ENCODE measurements around the gene KCNK7. TPM values are rescaled to one million over a fixed set of nuclear protein-coding genes. Genes with fewer than 3 reads are reported as not detected.

KCNK7 gene
- total RNA-seq, 1 donor from 2014 or later = 1.1 TPM

- TF ChIP-seq CTCF (IDR thresholded peaks at IDR 0.05) = no peak
- H3K9me3 Mint-ChIP-seq = no peaks in the 10 kb centered on the region
- ChIA-PET POLR2A (interaction anchor here (0.5 to 5.7 kb wide), 16 partner anchors 17 to 460 kb away, joined by 3 to 112 read pairs (median 6); partner anchors contain the start of genes KAT5, MALAT1, MAP3K11 and PCNX3), CTCF (interaction anchor here (0.9 to 5.1 kb wide), 7 partner anchors 14 to 66 kb away, joined by 3 to 67 read pairs (median 5); partner anchors contain the start of genes KCNK7, PCNX3 and SIPA1)
- no peak for ATAC-seq (ENCODE audit: low read depth)
- intact Hi-C loops (cut with micrococcal nuclease) = loop anchor here (5.0 kb wide), 3 partner anchors 285 to 545 kb away; partner anchors contain the start of genes CFL1, SNX15 and SYVN1
- H3K36me3 Mint-ChIP-seq (ENCODE audit: low read depth) = peaks cover 25% of the 10 kb centered on the region
- no peak for DNase-seq
- peaks cover 71% of the 10 kb centered on the region for H3K4me1 Mint-ChIP-seq
- peak overlapping the region; percentile 99 for H3K4me3 Mint-ChIP-seq
- no peaks in the 10 kb centered on the region for H3K27me3 Mint-ChIP-seq
- H3K27ac Mint-ChIP-seq = peak overlapping the region; percentile 85
These were observed 23.7 kb downstream of the KCNK7 start for GRCh38 chr11:65571940-65572339.

GRCh38 chr11:65571420-65571819 lies 24.2 kb downstream of the KCNK7 start:
- ChIA-PET POLR2A (interaction anchor here (0.7 to 5.7 kb wide), 14 partner anchors 11 to 439 kb away, joined by 3 to 112 read pairs (median 13); partner anchors contain the start of genes CCDC85B, LTBP3, MAP3K11 and PCNX3), CTCF (interaction anchor here (1.1 to 5.1 kb wide), 7 partner anchors 18 to 155 kb away, joined by 3 to 67 read pairs (median 5); partner anchors contain the start of genes KCNK7, PCNX3 and SIPA1)
- Mint-ChIP-seq H3K27ac (peak overlapping the region; percentile 85), H3K9me3 (no peaks in the 10 kb centered on the region), H3K4me1 (peaks cover 71% of the 10 kb centered on the region), H3K36me3 (ENCODE audit: low read depth) (peaks cover 25% of the 10 kb centered on the region), H3K4me3 (peak overlapping the region; percentile 99), H3K27me3 (no peaks in the 10 kb centered on the region)
- no peak for DNase-seq
- intact Hi-C loops (cut with micrococcal nuclease) = loop anchor here (5.0 kb wide), 3 partner anchors 286 to 544 kb away; partner anchors contain the start of genes CFL1, SNX15 and SYVN1
- ATAC-seq (ENCODE audit: low read depth) = no peak
- no peak for TF ChIP-seq CTCF (IDR thresholded peaks at IDR 0.05)

GRCh38 chr11:65569973-65570918 lies 25.4 kb downstream of the KCNK7 start, which contains the start of gene ZNRD2:
Gene ZNRD2, plus strand, starts transcription at chr11:65570477. Its CDS starts 15 bp downstream, at chr11:65570492.
- ChIA-PET CTCF (interaction anchor here (0.5 to 5.1 kb wide), 9 partner anchors 11 to 709 kb away, joined by 3 to 67 read pairs (median 4); partner anchors contain the start of genes KCNK7, LTBP3 and MUS81), POLR2A (interaction anchor here (0.6 to 5.7 kb wide), 39 partner anchors 9 to 460 kb away, joined by 3 to 112 read pairs (median 5); partner anchors contain the start of genes CCDC85B, CFL1, DPF2 and FIBP)
- Mint-ChIP-seq H3K4me3 (peak within 1 kb of the TSS; percentile 99), H3K27me3 (no peaks in the 10 kb centered on the region), H3K36me3 (ENCODE audit: low read depth) (peaks cover 25% of the 10 kb centered on the region), H3K27ac (peak within 1 kb of the TSS; percentile 99), H3K9me3 (no peaks in the 10 kb centered on the region), H3K4me1 (peaks cover 78% of the 10 kb centered on the region)
- intact Hi-C loops (cut with micrococcal nuclease) = loop anchor here (1.0 to 5.0 kb wide), 9 partner anchors 12 to 543 kb away; partner anchors contain the start of genes CFL1, LTBP3, PCNX3 and SLC25A45
- ATAC-seq (ENCODE audit: low read depth) (peak; percentile 68), DNase-seq (peak; percentile 93)
- TF ChIP-seq CTCF (IDR thresholded peaks at IDR 0.05) = no peak

- peak overlapping the region; percentile 99 for H3K27ac Mint-ChIP-seq
- ChIA-PET POLR2A (interaction anchor here (0.6 to 5.7 kb wide), 33 partner anchors 9 to 459 kb away, joined by 3 to 112 read pairs (median 5); partner anchors contain the start of genes CCDC85B, CFL1, DPF2 and MALAT1), CTCF (interaction anchor here (1.0 to 5.1 kb wide), 5 partner anchors 18 to 290 kb away, joined by 4 to 67 read pairs (median 40); partner anchors contain the start of genes KCNK7 and MUS81)
- H3K4me1 Mint-ChIP-seq = peaks cover 76% of the 10 kb centered on the region
- H3K4me3 Mint-ChIP-seq = peak overlapping the region; percentile 99
- intact Hi-C loops (cut with micrococcal nuclease) = no loop called here
- no peak for TF ChIP-seq CTCF (IDR thresholded peaks at IDR 0.05)
- H3K36me3 Mint-ChIP-seq (ENCODE audit: low read depth) = peaks cover 23% of the 10 kb centered on the region
- H3K9me3 Mint-ChIP-seq = no peaks in the 10 kb centered on the region
- no peak for DNase-seq
- no peaks in the 10 kb centered on the region for H3K27me3 Mint-ChIP-seq
- peak; percentile 13 for ATAC-seq (ENCODE audit: low read depth)
These were observed 26.2 kb downstream of the KCNK7 start for GRCh38 chr11:65569164-65569972.

All from activated B cell treated with CpG ODN at 0.5 μM for 24 hours (primary cell).